Body of pancreas (tissue), 4 donors: ENCODE results near the gene TMA7. TPM values are rescaled to one million over a fixed set of nuclear protein-coding genes. Genes with fewer than 3 reads are reported as not detected.
A peak's percentile ranks its signal among the peaks of the same experiment; 100 is the strongest.

Experiments used
- ATAC-seq: fragments of 150-250 bp; one replicate; pipeline ENCODE4 v1.9.1; 2016
- DNase-seq, 4 donors: peaks; one replicate each; pipeline ENCODE4 v3.0.0-alpha.2; 2019
- H3K27ac ChIP-seq, 4 donors: fragments of 200-600 bp; sonication (generic); 1 replicate in 3 of 4; 2 replicates in 1 of 4; pipeline versions ENCODE4 v1.5.1 to v1.6.1; 2016 to 2019; ENCODE audit warnings: mild to moderate bottlenecking in 1 of 4, mixed read lengths in 1 of 4, moderate library complexity in 1 of 4
- H3K27me3 ChIP-seq, 2 donors: fragments of 200-600 bp; sonication (generic); one replicate each; pipeline ENCODE4 v1.6.0; 2016; ENCODE audit warnings: mild to moderate bottlenecking in 1 of 2
- H3K36me3 ChIP-seq, 2 donors: fragments of 200-600 bp; sonication (generic); replicated peaks in 1 of 2; 2 replicates each; pipeline ENCODE4 v1.5.1; 2016; ENCODE audit warnings: low read depth in 2 of 2; ENCODE audit not compliant: insufficient read depth in 1 of 2
- H3K4me1 ChIP-seq: fragments of 200-600 bp; sonication (generic); one replicate; pipeline ENCODE4 v1.6.0; 2016
- H3K4me3 ChIP-seq, 2 donors: fragments of 200-600 bp; sonication (generic); 1 replicate in 1 of 2; 2 replicates in 1 of 2; pipeline ENCODE4 v1.5.1; 2016 to 2019
- H3K9me3 ChIP-seq, 3 donors: fragments of 200-600 bp; sonication (generic); 1 replicate in 2 of 3; 2 replicates in 1 of 3; pipeline ENCODE4 v1.5.1; 2016
- CTCF ChIP-seq, 7 experiments: fragments of 450-650 bp in 4 of 7; fragments of 200-600 bp in 3 of 7; sonication (generic) in 3 of 7; IDR thresholded peaks; one replicate each; pipeline ENCODE4 v1.5.1; 2016 to 2019; ENCODE audit warnings: antibody characterized with exemption in 7 of 7
- POLR2A ChIP-seq, 3 donors: fragments of 450-650 bp; IDR thresholded peaks; one replicate each; pipeline ENCODE4 v1.6.1; 2016; ENCODE audit warnings: antibody characterized with exemption in 3 of 3, mild to moderate bottlenecking in 2 of 3
- WGBS, 2 donors: methylation state at CpG; one replicate each; pipeline ENCODE4 v1.1.5; 2017; 5-methylcytosine and 5-hydroxymethylcytosine counted together
- intact Hi-C: fragments of 100-400 bp; cut with DNase I; formaldehyde crosslinking; loops from one replicate; pipeline ENCODE4 v1.15.1; 2023
- total RNA-seq, 2 donors: library from RNA; depleted of rRNA; stranded (reverse); fragments of >200 nt; gene quantifications; one replicate each; pipeline ENCODE4 v1.1.0, GENCODE V29; 2016

Gene TMA7
- total RNA-seq, 2 donors from 2014 or later = 113 to 156 TPM

- TF ChIP-seq POLR2A (IDR thresholded peaks at IDR 0.05) (no peak), CTCF (IDR thresholded peaks at IDR 0.05) (no peak)
- Histone ChIP-seq H3K36me3 (peaks cover 0 to 2% of the 10 kb centered on the region in 2 donors), H3K27me3 (no peaks in the 10 kb centered on the region), H3K4me3 (no peak overlapping the region), H3K27ac (peak overlapping the region; percentile 98 to 100 (median 99)), H3K4me1 (peaks cover 69% of the 10 kb centered on the region), H3K9me3 (no peaks in the 10 kb centered on the region)
- ATAC-seq = no peak
- DNase-seq = no peak
- 53 to 63% methylated on average over 7 of the region's 7 CpGs for WGBS, 2 donors
- intact Hi-C loops = no loop called here
Observed at GRCh38 chr3:48467473-48468267, 27.6 kb downstream of the TMA7 start.

GRCh38 chr3:48468329-48468731, 28.3 kb downstream of the TMA7 start:
- no peak for ATAC-seq
- peak; percentile 67 to 80 (median 76) for DNase-seq
- Histone ChIP-seq H3K27me3 (no peaks in the 10 kb centered on the region), H3K36me3 (peaks cover 0 to 2% of the 10 kb centered on the region in 2 donors), H3K27ac (peak overlapping the region; percentile 98 to 100 (median 99)), H3K4me3 (no peak overlapping the region), H3K4me1 (peaks cover 73% of the 10 kb centered on the region), H3K9me3 (no peaks in the 10 kb centered on the region)
- 36 to 57% methylated on average over 2 to 8 of the region's 8 CpGs for whole genome bisulfite sequencing, 2 donors
- intact Hi-C loops = no loop called here
- TF ChIP-seq CTCF (IDR thresholded peaks at IDR 0.05) = no peak
- no peak for TF ChIP-seq POLR2A (IDR thresholded peaks at IDR 0.05)

- Histone ChIP-seq H3K27ac (peak overlapping the region in 3 of 4 donors; percentile 21 to 100 (median 100)), H3K27me3 (no peaks in the 10 kb centered on the region), H3K4me1 (peaks cover 78% of the 10 kb centered on the region), H3K9me3 (no peaks in the 10 kb centered on the region), H3K4me3 (no peak overlapping the region), H3K36me3 (peaks cover 0 to 2% of the 10 kb centered on the region in 2 donors)
- no peak for DNase-seq
- no peak for ATAC-seq
- TF ChIP-seq CTCF (IDR thresholded peaks at IDR 0.05) (no peak), POLR2A (IDR thresholded peaks at IDR 0.05) (no peak)
- WGBS, 2 donors = 78 to 80% methylated on average over 18 to 27 of the region's 29 CpGs
- intact Hi-C loops = no loop called here
Observed at GRCh38 chr3:48469046-48469915, 29.2 kb downstream of the TMA7 start.

GRCh38 chr3:48470286-48470685, 30.2 kb downstream of the TMA7 start:
- ATAC-seq (no peak), DNase-seq (no peak)
- H3K36me3 ChIP-seq = peaks cover 0 to 2% of the 10 kb centered on the region in 2 donors
- TF ChIP-seq POLR2A (IDR thresholded peaks at IDR 0.05) = no peak
- no peak for TF ChIP-seq CTCF (IDR thresholded peaks at IDR 0.05)
- H3K27ac ChIP-seq = peak overlapping the region in 2 of 4 donors; percentile 26 to 31
- intact Hi-C loops = no loop called here
- no peaks in the 10 kb centered on the region for H3K9me3 ChIP-seq
- H3K4me1 ChIP-seq = peaks cover 73% of the 10 kb centered on the region
- no peak overlapping the region for H3K4me3 ChIP-seq
- H3K27me3 ChIP-seq = no peaks in the 10 kb centered on the region
- 30 to 47% methylated on average over 1 of the region's 1 CpG for WGBS, 2 donors
